Coronary artery (tissue), 2 donors: Measurements from ENCODE around the gene CLK3.
"Not testable (repeated sequence)": the region's sequence is repeated elsewhere in the genome, so short reads cannot be mapped to it uniquely, and the experiment has no call there.

ENCODE experiments used
- DNase-seq: peaks from one replicate; pipeline ENCODE4 v3.0.0-alpha.2; 2017; ENCODE audit warnings: low spot score
- H3K27ac ChIP-seq, 2 donors: fragments of 200-600 bp; sonication (generic); one replicate each; pipeline ENCODE4 v1.5.1; 2016 to 2019
- H3K4me3 ChIP-seq: fragments of 200-600 bp; sonication (generic); 2 replicates; pipeline ENCODE4 v1.5.1; 2016; ENCODE audit warnings: mild to moderate bottlenecking, moderate library complexity
- CTCF ChIP-seq: fragments of 200-600 bp; sonication (generic); IDR thresholded peaks from one replicate; pipeline ENCODE4 v1.5.1; 2019; ENCODE audit warnings: antibody characterized with exemption

CLK3 gene

DNA sequence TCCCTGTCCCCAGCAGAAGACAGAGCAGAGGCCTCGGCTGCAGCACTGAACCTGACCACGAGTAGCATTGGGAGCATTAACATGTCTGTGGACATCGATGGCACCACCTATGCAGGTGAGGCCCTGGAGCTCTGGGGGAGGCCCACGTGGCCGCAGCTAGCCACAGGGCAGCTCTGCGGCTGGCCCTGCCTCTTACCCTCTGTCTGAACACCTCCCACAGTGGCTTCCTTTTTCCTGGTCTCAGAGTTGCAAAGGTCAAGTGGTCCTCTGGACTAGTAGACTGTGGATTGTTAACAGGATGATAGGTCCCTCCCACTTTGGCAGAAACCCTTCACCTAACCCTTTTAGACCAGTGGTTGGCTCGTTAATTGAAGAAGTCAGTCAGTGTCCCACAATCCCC is 22.5 kb upstream of the CLK3 start:
- DNase-seq, result no peak
- Histone ChIP-seq H3K4me3 (no peak overlapping the region), H3K27ac (no peak overlapping the region)
- TF ChIP-seq CTCF, result no peak

DNA sequence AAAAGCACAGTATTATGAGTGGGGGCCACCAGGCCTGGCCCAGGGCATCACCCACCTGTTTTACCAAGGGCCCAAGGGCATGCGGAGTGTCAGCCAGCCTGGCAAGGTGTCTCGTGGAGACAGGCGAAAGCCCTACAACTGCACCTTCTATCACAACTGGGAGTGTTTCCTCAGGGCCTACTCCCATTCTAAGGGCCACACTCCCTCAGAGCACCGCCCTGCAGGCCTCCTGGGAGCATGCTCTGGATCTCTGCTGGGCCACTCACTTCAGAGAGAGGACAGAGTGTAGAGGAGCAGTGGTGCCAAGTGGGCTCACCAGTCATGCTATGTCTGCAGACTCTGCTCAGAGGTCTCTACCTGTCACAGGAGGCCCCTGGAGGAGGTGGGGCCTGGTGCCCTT is 21.2 kb upstream of the CLK3 start:
- TF ChIP-seq CTCF, result no peak
- no peak overlapping the region for H3K27ac ChIP-seq
- H3K4me3 ChIP-seq, result no peak overlapping the region
- no peak for DNase-seq

DNA sequence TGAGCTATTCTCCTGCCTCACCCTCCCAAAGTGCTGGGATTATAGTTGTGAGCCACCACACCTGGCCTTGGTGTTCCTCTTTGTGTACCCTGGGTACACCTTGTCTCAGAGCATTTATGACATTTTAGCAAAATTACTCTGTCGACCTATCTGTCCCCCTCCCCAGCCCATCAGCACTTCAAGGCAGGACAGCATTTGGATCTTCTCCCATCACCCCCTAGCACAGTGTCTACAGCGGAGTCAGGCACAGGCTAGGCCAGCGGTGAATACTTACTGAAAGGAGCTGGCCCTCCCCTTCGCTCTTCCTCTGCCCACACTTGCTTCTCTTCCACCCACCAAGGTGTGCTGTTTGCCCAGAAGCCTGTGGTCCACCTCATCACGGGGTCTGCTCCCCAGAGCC is 20.4 kb upstream of the CLK3 start:
- no peak for DNase-seq
- no peak for TF ChIP-seq CTCF
- no peak overlapping the region for H3K4me3 ChIP-seq
- H3K27ac ChIP-seq, result no peak overlapping the region

- H3K4me3 ChIP-seq, H3K27ac ChIP-seq, DNase-seq: not testable (repeated sequence)
Measured at GRCh38 chr15:74596736-74597135, 18.9 kb upstream of the CLK3 start.

DNA sequence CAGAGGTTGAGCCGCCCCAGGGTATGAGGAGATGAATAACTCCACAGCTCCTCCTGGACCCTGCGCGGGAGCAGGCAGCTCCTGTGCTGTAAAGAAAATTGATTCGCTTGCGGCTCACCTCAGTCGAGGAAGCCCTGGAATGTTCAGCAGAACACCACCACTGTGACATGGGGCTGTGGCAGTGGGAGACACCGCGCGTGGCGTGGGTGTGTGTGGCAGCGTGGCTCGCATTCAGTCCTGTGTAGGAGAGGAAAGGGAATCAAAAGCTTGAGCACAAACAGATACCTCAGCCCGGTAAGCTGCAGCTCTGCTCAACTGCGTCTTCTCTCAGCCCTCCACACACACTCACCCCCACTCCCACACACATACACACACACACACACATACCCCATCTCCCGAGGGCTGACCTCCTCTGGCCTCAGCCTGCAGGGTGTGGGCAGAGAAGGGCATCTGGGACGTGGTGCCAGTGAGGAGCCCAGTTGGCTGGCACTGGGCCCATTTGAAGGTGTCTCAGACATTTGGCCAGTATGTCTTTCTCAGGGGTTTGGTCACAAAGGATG is 18.4 kb upstream of the CLK3 start:
- not testable (repeated sequence) for DNase-seq, H3K27ac ChIP-seq

DNA sequence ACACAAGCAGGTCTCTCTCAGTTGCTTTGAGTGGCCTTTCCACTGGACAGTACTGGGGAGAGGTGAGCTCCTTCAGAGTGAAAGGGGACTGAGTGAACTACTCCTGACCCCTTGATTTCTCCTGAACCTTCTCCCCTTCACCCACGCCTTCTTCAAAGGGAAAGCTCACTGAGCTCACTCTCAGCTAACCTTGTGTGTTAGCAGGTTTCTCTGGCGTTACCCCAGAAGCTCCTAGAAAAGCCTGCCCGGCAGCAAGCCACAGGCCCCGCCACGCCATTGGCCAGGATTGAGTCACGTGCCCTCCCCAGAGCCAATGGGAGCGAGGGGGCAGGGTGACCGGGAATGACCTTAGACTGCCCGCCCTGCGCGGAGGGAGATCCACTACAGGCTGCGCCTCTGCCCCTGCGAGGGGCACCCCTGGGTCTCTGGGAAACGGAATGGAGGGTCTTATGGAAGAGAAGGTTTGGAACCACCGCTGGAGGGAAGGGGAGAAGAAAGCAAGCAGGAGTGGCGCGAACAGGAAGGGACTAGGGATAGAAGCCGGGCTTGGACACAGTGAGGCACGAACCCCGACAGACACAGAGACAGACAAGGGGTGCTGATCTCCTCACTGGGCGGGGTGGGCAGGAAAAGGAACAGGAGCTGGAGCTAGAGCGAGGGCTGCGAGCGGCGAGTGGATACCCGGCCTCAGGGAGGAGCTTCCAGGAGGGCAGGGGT is 17.4 kb upstream of the CLK3 start:
- Histone ChIP-seq H3K27ac (peak overlapping the region; percentile 12 to 77), H3K4me3 (peak overlapping the region; percentile 66)
- peak; percentile 92 for DNase-seq
- TF ChIP-seq CTCF, result no peak

More for the DNA sequence above, 18.4 kb upstream of the CLK3 start:
- not testable (repeated sequence) for H3K4me3 ChIP-seq

DNA sequence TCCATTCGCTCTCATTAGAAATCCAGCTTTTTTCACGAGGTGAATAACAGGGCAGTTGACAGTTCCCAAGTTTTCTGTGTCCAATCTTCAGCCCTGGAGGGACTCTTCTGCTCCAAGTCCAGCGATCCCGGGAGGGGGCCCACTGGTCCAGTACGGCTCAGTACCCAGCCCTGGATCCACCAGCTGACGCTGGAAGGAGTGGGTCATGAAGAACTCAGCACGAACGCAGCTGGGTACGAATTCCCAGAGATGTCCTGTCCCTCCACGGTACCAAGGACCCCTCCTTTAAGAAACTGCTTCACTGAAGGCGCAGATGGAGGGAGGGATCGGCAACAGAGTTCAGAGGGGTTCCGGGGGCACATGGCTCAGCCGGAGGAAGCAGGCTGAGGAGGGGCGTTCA is 16.5 kb upstream of the CLK3 start:
- Histone ChIP-seq H3K4me3 (peak overlapping the region; percentile 66), H3K27ac (peak overlapping the region; percentile 12 to 77)
- no peak for DNase-seq
- TF ChIP-seq CTCF, result no peak

DNA sequence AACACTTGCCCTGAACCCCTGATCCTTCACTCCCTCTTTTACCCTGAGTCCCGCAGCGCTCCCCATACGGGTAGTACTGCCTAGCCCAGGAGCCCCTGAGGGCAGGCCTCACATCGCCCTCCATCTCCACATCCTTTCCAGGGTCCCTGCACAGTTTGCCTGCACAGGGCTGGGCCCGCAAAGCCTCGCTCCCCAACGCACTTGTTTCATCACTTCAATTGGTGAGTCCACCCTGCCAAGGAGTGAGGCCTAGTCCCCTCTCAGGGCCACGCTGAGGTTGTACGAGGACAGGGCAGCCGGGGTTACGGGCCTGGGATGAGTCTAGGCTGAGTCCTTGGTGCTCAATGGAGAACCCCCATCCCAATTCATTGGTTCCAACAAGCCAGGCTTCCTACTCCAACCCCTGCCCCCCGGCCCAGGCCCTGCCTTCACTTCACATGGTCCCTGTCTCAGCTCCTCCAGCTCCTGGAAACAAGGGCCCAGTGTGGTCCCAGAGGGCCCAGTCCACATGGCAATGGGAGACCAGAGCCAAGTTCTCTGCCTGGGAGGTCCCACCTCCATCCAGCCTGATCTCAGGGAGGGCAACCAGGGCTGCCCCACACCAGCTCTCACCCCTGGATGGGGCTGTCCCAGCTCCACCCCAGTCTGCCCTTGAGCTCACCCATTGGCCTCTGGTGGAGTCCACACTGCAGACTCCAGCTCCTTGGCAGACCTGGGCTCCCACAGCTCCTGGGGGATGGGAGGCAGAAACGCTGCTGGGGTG is 12.4 kb upstream of the CLK3 start:
- no peak for TF ChIP-seq CTCF
- Histone ChIP-seq H3K27ac (no peak overlapping the region), H3K4me3 (no peak overlapping the region)
- DNase-seq, result no peak
